PC-9 (cell line): Measurements from ENCODE around the gene MMP17.

Experiments
- CTCF ChIP-seq: fragments of 200-600 bp; sonication (generic); conservative IDR thresholded peaks from 2 replicates; pipeline ENCODE4 v1.6.1; 2017; ENCODE audit warnings: mixed run types, antibody characterized with exemption, mild to moderate bottlenecking, moderate library complexity
- EZH2 ChIP-seq: fragments of 200-600 bp; sonication (generic); IDR thresholded peaks from 2 replicates; pipeline ENCODE4 v1.8.0; 2017; ENCODE audit warnings: antibody characterized with exemption, low read depth

DNA sequence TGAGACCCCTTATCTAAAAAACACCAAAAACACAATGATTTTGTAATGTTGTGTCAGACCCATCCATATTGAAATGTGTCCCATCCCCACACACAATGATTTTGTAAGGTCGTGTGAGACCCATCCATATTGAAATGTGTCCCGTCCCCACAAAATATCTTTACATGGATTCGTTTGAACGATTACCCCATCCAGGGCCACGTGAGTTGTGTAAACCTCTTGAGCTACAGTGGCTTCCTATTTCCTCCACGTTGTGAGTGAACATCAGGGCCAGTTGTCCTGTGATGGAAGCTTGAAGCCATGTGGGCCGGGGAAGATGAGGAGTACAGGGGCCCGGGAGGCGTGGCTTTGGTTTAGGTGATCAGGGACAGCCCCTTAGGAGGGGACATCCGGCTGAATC, 39.3 kb downstream of the MMP17 start:
- no peak for TF ChIP-seq CTCF
- no peak for TF ChIP-seq EZH2
